Skeletal muscle tissue (tissue), 4 donors: ENCODE measurements around the gene FOXA1. TPM values are rescaled to one million over a fixed set of nuclear protein-coding genes. Genes with fewer than 3 reads are reported as not detected.

ENCODE experiments used
- H3K27ac ChIP-seq: one replicate; pipeline ENCODE4 v1.7.0; 2013; ENCODE audit warnings: mild to moderate bottlenecking, low read depth, low read length, inconsistent platforms
- H3K27me3 ChIP-seq, 3 donors: one replicate each; pipeline ENCODE4 v1.7.0; 2013; ENCODE audit warnings: low read length in 3 of 3; ENCODE audit not compliant: control insufficient read depth in 3 of 3, insufficient read depth in 3 of 3
- H3K36me3 ChIP-seq, 3 donors: one replicate each; pipeline ENCODE4 v1.7.0; 2013; ENCODE audit warnings: low read length in 3 of 3; ENCODE audit not compliant: control insufficient read depth in 3 of 3, insufficient read depth in 3 of 3
- H3K4me1 ChIP-seq, 3 donors: one replicate each; pipeline ENCODE4 v1.7.0; 2013; ENCODE audit warnings: low read length in 3 of 3, mild to moderate bottlenecking in 3 of 3; ENCODE audit not compliant: control insufficient read depth in 3 of 3, insufficient read depth in 3 of 3
- H3K4me3 ChIP-seq, 3 donors: one replicate each; pipeline ENCODE4 v1.7.0; 2013; ENCODE audit warnings: low read length in 3 of 3
- H3K9ac ChIP-seq, 3 donors: one replicate each; pipeline ENCODE4 v1.7.0; 2013; ENCODE audit warnings: low read length in 3 of 3, mild to moderate bottlenecking in 3 of 3, moderate library complexity in 2 of 3, low read depth in 1 of 3
- H3K9me3 ChIP-seq, 3 donors: one replicate each; pipeline ENCODE4 v1.7.0; 2013; ENCODE audit warnings: low read length in 3 of 3; ENCODE audit not compliant: control insufficient read depth in 3 of 3
- total RNA-seq: library from RNA; depleted of rRNA; stranded (reverse); fragments of >200 nt; gene quantifications from one replicate; pipeline ENCODE4 v1.2.3, GENCODE V29; 2014
- donor health status: Osteomylitis.

FOXA1 gene
- total RNA-seq, 1 donor from 2014 or later = not detected

DNA sequence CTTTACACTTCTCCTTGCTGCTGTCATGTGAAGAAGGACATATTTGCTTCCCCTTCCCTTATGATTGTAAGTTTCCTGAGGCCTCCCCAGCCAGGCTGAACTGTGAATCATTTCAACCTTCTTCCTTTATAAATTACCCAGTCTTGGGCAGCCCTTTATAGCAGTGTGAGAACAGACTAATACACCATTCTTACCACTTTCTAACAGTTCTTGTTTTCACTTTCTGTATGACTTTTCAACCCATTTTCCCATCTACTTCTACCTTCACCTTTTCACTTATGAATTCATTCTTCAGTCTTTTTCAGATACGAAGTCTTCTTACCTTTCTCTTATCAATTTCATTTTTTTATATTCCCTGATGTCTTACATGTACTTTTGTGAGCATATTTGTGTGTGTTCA lies 55.1 kb downstream of the FOXA1 start:
- Histone ChIP-seq H3K4me1 (no peaks in the 10 kb centered on the region), H3K4me3 (no peak overlapping the region), H3K27ac (no peak overlapping the region), H3K27me3 (no peaks in the 10 kb centered on the region), H3K9me3 (no peaks in the 10 kb centered on the region), H3K36me3 (no peaks in the 10 kb centered on the region), H3K9ac (no peak overlapping the region)

Other genes with a start within 250 kb of the FOXA1 start
- 0.52 TPM for gene TTC6, start 380 bp upstream of the FOXA1 start, total RNA-seq